H1 (cell line): ENCODE measurements around the gene ACTL10. TPM values are rescaled to one million over a fixed set of nuclear protein-coding genes. Genes with fewer than 3 reads are reported as not detected.

Source experiments
- CTCF ChIA-PET: fragments of 300-600 bp; sonication (Branson Sonifier 250); formaldehyde crosslinking; loops from one replicate; lab custom pipeline; 2021; ENCODE audit not compliant: partially characterized antibody; lab: Charles Lee
- POLR2A ChIA-PET: fragments of 300-600 bp; sonication (Branson Sonifier 250); formaldehyde crosslinking; loops from one replicate; lab custom pipeline; 2021; ENCODE audit warnings: inconsistent platforms; ENCODE audit not compliant: partially characterized antibody; lab: Charles Lee
- DNase-seq, 2 experiments: peaks; one replicate each; pipeline versions ENCODE4 v3.0.0 to v3.0.0-alpha.2; 2010 to 2022; ENCODE audit warnings: low spot score in 2 of 2, low read depth in 1 of 2, mixed read lengths in 1 of 2
- FAIRE-seq: peaks from 2 replicates; lab custom pipeline; 2011; peaks lifted over from hg19 to GRCh38; lab: Jason Lieb, UNC
- H2AFZ ChIP-seq: 2 replicates; pipeline ENCODE4 v1.8.1; 2012; ENCODE audit warnings: low read length, inconsistent platforms
- H2AK5ac ChIP-seq: 2 replicates; pipeline ENCODE4 v1.6.1; 2013; ENCODE audit warnings: low read depth, low read length
- H2BK120ac ChIP-seq: replicated peaks from 2 replicates; pipeline ENCODE3; 2013; ENCODE audit warnings: low read depth, low read length, inconsistent platforms
- H2BK12ac ChIP-seq: 2 replicates; pipeline ENCODE4 v1.6.1; 2013; ENCODE audit warnings: low read depth, low read length
- H2BK15ac ChIP-seq: 2 replicates; pipeline ENCODE4 v1.6.1; 2013; ENCODE audit warnings: low read length
- H2BK20ac ChIP-seq: 2 replicates; pipeline ENCODE4 v1.6.1; 2013; ENCODE audit warnings: low read length
- H2BK5ac ChIP-seq: 2 replicates; pipeline ENCODE4 v1.6.1; 2013; ENCODE audit warnings: low read depth, low read length
- H3K14ac ChIP-seq: 2 replicates; pipeline ENCODE4 v1.6.1; 2013; ENCODE audit warnings: inconsistent platforms; ENCODE audit not compliant: insufficient read length
- H3K18ac ChIP-seq: 2 replicates; pipeline ENCODE4 v1.6.1; 2013; ENCODE audit warnings: low read length; ENCODE audit errors: extremely low read depth
- H3K23ac ChIP-seq: 2 replicates; pipeline ENCODE4 v1.6.1; 2013; ENCODE audit warnings: inconsistent platforms; ENCODE audit not compliant: insufficient read length
- H3K23me2 ChIP-seq: 2 replicates; pipeline ENCODE4 v1.6.1; 2013; ENCODE audit warnings: low read depth, low read length
- H3K27ac ChIP-seq: 2 replicates; pipeline ENCODE4 v1.6.1; 2011; ENCODE audit warnings: low read depth, low read length, inconsistent platforms
- H3K27me3 ChIP-seq, 4 experiments: replicated peaks in 1 of 4; 1 replicate in 1 of 4; 2 replicates in 3 of 4; pipeline versions ENCODE4 v1.6.1 to v1.8.1; 2011 to 2013; ENCODE audit warnings: low read length in 3 of 4, mild to moderate bottlenecking in 3 of 4, inconsistent platforms in 2 of 4, mixed read lengths in 2 of 4, moderate library complexity in 1 of 4; ENCODE audit not compliant: control insufficient read depth in 3 of 4, insufficient read depth in 3 of 4; ENCODE audit errors: extremely low read depth in 1 of 4
- H3K36me3 ChIP-seq, 4 experiments: 2 replicates each; pipeline versions ENCODE4 v1.6.1 to v1.8.1; 2011 to 2013; ENCODE audit warnings: mild to moderate bottlenecking in 4 of 4, low read length in 3 of 4, moderate library complexity in 2 of 4, control low read depth in 1 of 4, inconsistent platforms in 1 of 4; ENCODE audit not compliant: insufficient read depth in 4 of 4, control insufficient read depth in 2 of 4
- H3K4ac ChIP-seq: replicated peaks from 2 replicates; pipeline ENCODE3; 2013; ENCODE audit warnings: low read length, low read depth, mixed read lengths, inconsistent platforms; ENCODE audit not compliant: insufficient read length
- H3K4me1 ChIP-seq, 4 experiments: replicated peaks in 1 of 4; 1 replicate in 1 of 4; 2 replicates in 3 of 4; pipeline versions ENCODE4 v1.6.1 to v1.8.1; 2011 to 2013; ENCODE audit warnings: low read length in 3 of 4, inconsistent platforms in 2 of 4, mixed read lengths in 1 of 4; ENCODE audit not compliant: insufficient read depth in 4 of 4, control insufficient read depth in 3 of 4
- H3K4me2 ChIP-seq, 2 experiments: 2 replicates each; pipeline versions ENCODE4 v1.6.1 to v1.8.1; 2011 to 2013; ENCODE audit warnings: low read depth in 2 of 2, low read length in 2 of 2, control low read depth in 1 of 2, inconsistent platforms in 1 of 2, mild to moderate bottlenecking in 1 of 2; ENCODE audit not compliant: insufficient read depth in 1 of 2
- H3K4me3 ChIP-seq, 4 experiments: fragments of 200-600, 300-600 bp in 1 of 4; sonication (generic), shearing (Covaris generic), sonication (Bioruptor Twin) in 1 of 4; 2 replicates each; pipeline versions ENCODE4 v1.5.1 to v1.8.1; 2011 to 2016; ENCODE audit warnings: low read length in 4 of 4, low read depth in 3 of 4, control low read depth in 2 of 4, inconsistent platforms in 2 of 4, mild to moderate bottlenecking in 2 of 4, mixed read lengths in 1 of 4, moderate library complexity in 1 of 4; ENCODE audit not compliant: insufficient read depth in 2 of 4; ENCODE audit errors: extremely low read depth in 1 of 4
- H3K56ac ChIP-seq: replicated peaks from 2 replicates; pipeline ENCODE3; 2013; ENCODE audit warnings: low read depth, mild to moderate bottlenecking, mixed read lengths, low read length, inconsistent platforms; ENCODE audit not compliant: insufficient read length
- H3K79me1 ChIP-seq: 2 replicates; pipeline ENCODE4 v1.6.1; 2013; ENCODE audit warnings: low read depth, low read length, control low read depth
- H3K79me2 ChIP-seq, 2 experiments: 2 replicates each; pipeline versions ENCODE4 v1.6.1 to v1.8.1; 2012 to 2013; ENCODE audit warnings: low read length in 2 of 2, mild to moderate bottlenecking in 2 of 2, inconsistent platforms in 1 of 2; ENCODE audit not compliant: insufficient read depth in 2 of 2, control insufficient read depth in 1 of 2
- H3K9ac ChIP-seq, 4 experiments: replicated peaks in 1 of 4; 1 replicate in 1 of 4; 2 replicates in 3 of 4; pipeline versions ENCODE4 v1.6.1 to v1.8.1; 2011 to 2013; ENCODE audit warnings: low read depth in 3 of 4, low read length in 3 of 4, control low read depth in 2 of 4, mild to moderate bottlenecking in 2 of 4, moderate library complexity in 2 of 4, inconsistent platforms in 1 of 4; ENCODE audit errors: extremely low read depth in 1 of 4
- H3K9me3 ChIP-seq, 2 experiments: 2 replicates each; pipeline versions ENCODE4 v1.6.1 to v1.8.1; 2012 to 2013; ENCODE audit warnings: mild to moderate bottlenecking in 2 of 2, moderate library complexity in 2 of 2, control low read depth in 1 of 2, inconsistent platforms in 1 of 2, low read depth in 1 of 2, low read length in 1 of 2, mixed read lengths in 1 of 2; ENCODE audit not compliant: insufficient read depth in 2 of 2
- H4K20me1 ChIP-seq, 2 experiments: replicated peaks in 1 of 2; 2 replicates each; pipeline versions ENCODE3 to v1.8.1; 2011 to 2013; ENCODE audit warnings: inconsistent platforms in 2 of 2, low read length in 2 of 2, mild to moderate bottlenecking in 1 of 2; ENCODE audit not compliant: insufficient read depth in 2 of 2, control insufficient read depth in 1 of 2
- H4K5ac ChIP-seq: 2 replicates; pipeline ENCODE4 v1.6.1; 2013; ENCODE audit warnings: low read length, low read depth, mixed read lengths, inconsistent platforms; ENCODE audit not compliant: insufficient read length
- H4K8ac ChIP-seq: 2 replicates; pipeline ENCODE4 v1.8.0; 2013; ENCODE audit warnings: mild to moderate bottlenecking, moderate library complexity, low read length, inconsistent platforms; ENCODE audit not compliant: insufficient read depth; ENCODE audit errors: extremely low read depth
- H4K91ac ChIP-seq: replicated peaks from 2 replicates; pipeline ENCODE3; 2013; ENCODE audit warnings: low read length, mixed read lengths, inconsistent platforms; ENCODE audit not compliant: insufficient read length
- BACH1 ChIP-seq: IDR thresholded peaks from 2 replicates; pipeline ENCODE4 v1.6.1; 2012; ENCODE audit warnings: low read length, improper control_type of control experiment
- BRCA1 ChIP-seq: IDR thresholded peaks from 2 replicates; pipeline ENCODE4 v1.6.1; 2012; ENCODE audit warnings: low read depth, low read length, improper control_type of control experiment
- CTBP2 ChIP-seq: IDR thresholded peaks from 2 replicates; pipeline ENCODE4 v1.7.0; 2011; ENCODE audit warnings: borderline replicate concordance, mild to moderate bottlenecking, moderate library complexity, mixed read lengths, low read length; ENCODE audit not compliant: insufficient read depth, insufficient read length
- GABPA ChIP-seq: IDR thresholded peaks from 2 replicates; pipeline ENCODE4 v1.6.1; 2011; ENCODE audit warnings: mild to moderate bottlenecking, low read length, moderate library complexity, borderline replicate concordance; ENCODE audit not compliant: insufficient read depth
- KDM5A ChIP-seq: fragments of 200-600 bp; IDR thresholded peaks from 2 replicates; pipeline ENCODE4 v1.7.1; 2012; ENCODE audit warnings: mild to moderate bottlenecking, low read length, inconsistent platforms, mixed read lengths
- SIN3A ChIP-seq, 2 experiments: IDR thresholded peaks in 1 of 2; conservative IDR thresholded peaks in 1 of 2; 2 replicates each; pipeline ENCODE4 v1.6.1; 2011 to 2012; ENCODE audit warnings: low read length in 2 of 2, improper control_type of control experiment in 1 of 2, low read depth in 1 of 2, mild to moderate bottlenecking in 1 of 2
- SIX5 ChIP-seq: IDR thresholded peaks from 2 replicates; pipeline ENCODE4 v1.6.1; 2011; ENCODE audit warnings: mild to moderate bottlenecking, low read depth, low read length
- SP1 ChIP-seq: IDR thresholded peaks from 2 replicates; pipeline ENCODE4 v1.6.1; 2011; ENCODE audit warnings: low read depth, low read length
- SRF ChIP-seq: IDR thresholded peaks from 2 replicates; pipeline ENCODE4 v1.6.1; 2011; ENCODE audit warnings: mild to moderate bottlenecking, low read depth, low read length, moderate library complexity
- TBP ChIP-seq: IDR thresholded peaks from 2 replicates; pipeline ENCODE4 v1.6.1; 2011; ENCODE audit warnings: low read depth, low read length, improper control_type of control experiment
- TCF12 ChIP-seq: IDR thresholded peaks from 2 replicates; pipeline ENCODE4 v1.6.1; 2011; ENCODE audit warnings: low read depth, mild to moderate bottlenecking, low read length
- WGBS, 2 experiments: shearing (Covaris generic) in 1 of 2; methylation state at CpG; one replicate each; pipeline versions ENCODE4 v1.1.6 to v1.1.7; 2013 to 2015; ENCODE audit warnings: low lambda C conversion rate in 2 of 2, mixed read lengths in 2 of 2, inconsistent platforms in 1 of 2, low coverage in 1 of 2, missing lambda C conversion rate in 1 of 2; ENCODE audit not compliant: insufficient replicate concordance in 2 of 2, insufficient coverage in 1 of 2, insufficient read length in 1 of 2; ENCODE audit errors: extremely low coverage in 1 of 2, missing lambda C conversion rate in 1 of 2; 5-methylcytosine and 5-hydroxymethylcytosine counted together
- polyA plus RNA-seq, 7 experiments: library from polyadenylated mRNA; depleted of rRNA in 3 of 7; stranded (reverse) in 5 of 7; unstranded in 2 of 7; fragments of >200 nt in 5 of 7; fragments of 200-250 nt in 2 of 7; gene quantifications; 1 replicate in 5 of 7; 2 replicates in 1 of 7; 4 replicates in 1 of 7; pipeline versions ENCODE4 v1.2.1 to v1.2.3, GENCODE V29; 2011 to 2013; ENCODE audit warnings: missing spikeins in 2 of 7, mixed read lengths in 2 of 7
- total RNA-seq: library from RNA; stranded (reverse); fragmentation: NEBNext Ultra II Directional; extraction: Animal tissue kit (Norgen Biotek cat#: 25700); gene quantifications from 2 replicates; pipeline ENCODE4 v1.2.1, GENCODE V29; 2021
- TF ChIP-seq, protein P1 (sequence below): IDR thresholded peaks from 2 replicates; pipeline ENCODE4 v1.6.1; 2012; ENCODE audit warnings: low read length, inconsistent platforms
- TF ChIP-seq, protein P2 (sequence below): IDR thresholded peaks from 2 replicates; pipeline ENCODE4 v1.6.1; 2012; ENCODE audit warnings: inconsistent platforms

The ACTL10 gene
- total and polyA plus RNA-seq, 2 of the 8 experiments (the other 6 are each of a cell fraction or from before 2014, with no cell fraction given): 0.26 TPM; not detected in 1

DNA sequence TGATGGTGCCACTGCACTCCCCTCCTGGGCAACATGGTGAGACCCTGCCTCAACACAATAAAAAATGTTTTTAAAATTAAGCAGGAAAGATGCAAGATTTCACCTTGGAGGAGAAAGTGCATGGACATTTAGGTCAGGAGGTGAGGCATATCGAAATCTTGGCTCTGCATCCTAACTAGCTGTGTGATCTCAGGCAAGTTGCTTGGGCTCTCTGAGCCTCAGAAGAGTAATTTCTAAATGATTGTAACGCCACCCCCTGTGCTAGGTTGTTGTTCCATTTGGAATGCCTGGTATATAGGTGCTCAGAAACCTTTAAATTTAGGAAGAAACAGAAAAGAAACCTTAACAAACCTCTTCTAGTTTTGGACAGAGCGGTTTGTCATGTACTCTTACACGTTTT lies 40.6 kb upstream of the ACTL10 start:
- no peaks in the 10 kb centered on the region for H3K79me1 ChIP-seq
- H3K18ac ChIP-seq: no peak overlapping the region
- no peaks in the 10 kb centered on the region for H3K27me3 ChIP-seq
- no peak overlapping the region for H2AFZ ChIP-seq
- H3K14ac ChIP-seq: no peak overlapping the region
- no peak overlapping the region for H2BK15ac ChIP-seq
- WGBS, 2 experiments: 89% methylated on average over 4 of the region's 4 CpGs; no CpG with 5 or more reads in 1 of the 2 experiments
- H2BK120ac ChIP-seq: no peak overlapping the region
- H3K23ac ChIP-seq: no peak overlapping the region
- H2BK12ac ChIP-seq: no peak overlapping the region
- no peak overlapping the region for H4K91ac ChIP-seq
- no peaks in the 10 kb centered on the region for H3K9me3 ChIP-seq
- no peak overlapping the region for H4K5ac ChIP-seq
- H3K4ac ChIP-seq: no peak overlapping the region
- FAIRE-seq (no peak), DNase-seq (no peak)
- no peaks in the 10 kb centered on the region for H3K4me1 ChIP-seq
- no peak overlapping the region for H3K9ac ChIP-seq
- peaks cover 0 to 2% of the 10 kb centered on the region in 2 experiments for H4K20me1 ChIP-seq
- no peak overlapping the region for H3K4me3 ChIP-seq
- peaks cover 3 to 17% (median 6%) of the 10 kb centered on the region in 4 experiments; a peak in 6 of 8 replicates for H3K36me3 ChIP-seq
- H3K27ac ChIP-seq: no peak overlapping the region
- H3K56ac ChIP-seq: no peak overlapping the region
- no peak overlapping the region for H2BK5ac ChIP-seq
- no peak overlapping the region for H3K4me2 ChIP-seq
- no peak overlapping the region for H2BK20ac ChIP-seq
- ChIA-PET POLR2A (no interaction called here), CTCF (interaction anchor here (0.8 to 0.9 kb wide), 2 partner anchors 9 to 169 kb away, joined by 3 read pairs; no protein-coding TSS in a partner anchor)
- no peaks in the 10 kb centered on the region for H3K23me2 ChIP-seq
- no peak overlapping the region for H4K8ac ChIP-seq
- no peaks in the 10 kb centered on the region for H3K79me2 ChIP-seq
- H2AK5ac ChIP-seq: no peak overlapping the region
- TF ChIP-seq TCF12 (no peak), TBP (no peak), SRF (no peak), BACH1 (no peak), GABPA (no peak), SIN3A (conservative IDR thresholded peaks at IDR 0.05 in 1 of 2, IDR thresholded peaks at IDR 0.05 in 1 of 2; ENCODE audit: low read depth in 1 of 2, low read length in 2 of 2) (no peak), BRCA1 (no peak), SP1 (no peak), KDM5A (no peak), SIX5 (no peak), CTBP2 (no peak)
- TF ChIP-seq, protein P1, sequence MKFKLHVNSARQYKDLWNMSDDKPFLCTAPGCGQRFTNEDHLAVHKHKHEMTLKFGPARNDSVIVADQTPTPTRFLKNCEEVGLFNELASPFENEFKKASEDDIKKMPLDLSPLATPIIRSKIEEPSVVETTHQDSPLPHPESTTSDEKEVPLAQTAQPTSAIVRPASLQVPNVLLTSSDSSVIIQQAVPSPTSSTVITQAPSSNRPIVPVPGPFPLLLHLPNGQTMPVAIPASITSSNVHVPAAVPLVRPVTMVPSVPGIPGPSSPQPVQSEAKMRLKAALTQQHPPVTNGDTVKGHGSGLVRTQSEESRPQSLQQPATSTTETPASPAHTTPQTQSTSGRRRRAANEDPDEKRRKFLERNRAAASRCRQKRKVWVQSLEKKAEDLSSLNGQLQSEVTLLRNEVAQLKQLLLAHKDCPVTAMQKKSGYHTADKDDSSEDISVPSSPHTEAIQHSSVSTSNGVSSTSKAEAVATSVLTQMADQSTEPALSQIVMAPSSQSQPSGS: no peak
- TF ChIP-seq, protein P2, sequence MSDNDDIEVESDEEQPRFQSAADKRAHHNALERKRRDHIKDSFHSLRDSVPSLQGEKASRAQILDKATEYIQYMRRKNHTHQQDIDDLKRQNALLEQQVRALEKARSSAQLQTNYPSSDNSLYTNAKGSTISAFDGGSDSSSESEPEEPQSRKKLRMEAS: no peak
